HCT116 (cell line): Measurements from ENCODE around the gene CCDC201. TPM values are rescaled to one million over a fixed set of nuclear protein-coding genes. Genes with fewer than 3 reads are reported as not detected.
"Not testable (repeated sequence)": the region's sequence is repeated elsewhere in the genome, so short reads cannot be mapped to it uniquely, and the experiment has no call there.

Experiments used
- ATAC-seq: fragments of 200-7000 bp; cut with Tn5 transposase; 2 replicates; pipeline ENCODE4 v1.9.1; 2020; ENCODE audit warnings: mild to moderate bottlenecking, moderate library complexity
- BruUV-seq: library from RNA; stranded (reverse); fragments of 400-500 nt; replicated peaks from 2 replicates; lab custom pipeline; 2021; lab: Mats Ljungman, UMichigan
- CTCF ChIA-PET: fragments of 300-600 bp; sonication (Branson Sonifier 250); formaldehyde crosslinking; loops from one replicate; lab custom pipeline; 2021; ENCODE audit warnings: antibody characterized with exemption; lab: Charles Lee
- POLR2A ChIA-PET: fragments of 300-600, 350-600 bp; sonication (Branson Sonifier 250); formaldehyde crosslinking; loops from one replicate; lab custom pipeline; 2021; ENCODE audit warnings: antibody characterized with exemption; lab: Charles Lee
- RAD21 ChIA-PET, 2 experiments: fragments of 300-600 bp; sonication (Branson Sonifier 250); formaldehyde crosslinking; loops; one replicate each; lab custom pipeline; 2023; ENCODE audit warnings: low total read pairs in 2 of 2; ENCODE audit not compliant: uncharacterized antibody in 2 of 2, unreplicated experiment in 2 of 2, low non-redundant PET in 1 of 2; lab: Charles Lee
- DNase-seq: peaks from one replicate; pipeline ENCODE4 v3.0.0-alpha.2; 2010; ENCODE audit warnings: low read depth, low spot score
- H2AFZ ChIP-seq: fragments of 200-600 bp; shearing (Covaris generic), sonication (generic); 2 replicates; pipeline ENCODE4 v1.6.1; 2017; ENCODE audit warnings: low read depth, mixed run types, mixed read lengths, antibody characterized with exemption, low read length; ENCODE audit not compliant: poor library complexity, severe bottlenecking
- H3K27ac ChIP-seq: 2 replicates; pipeline ENCODE4 v1.5.1; 2012; ENCODE audit warnings: low read depth, low read length
- H3K27me3 ChIP-seq: fragments of 200-600 bp; sonication (generic); 2 replicates; pipeline ENCODE4 v1.6.1; 2016; ENCODE audit warnings: mixed run types, low read length, mixed read lengths; ENCODE audit not compliant: insufficient read depth
- H3K36me3 ChIP-seq, 2 experiments: fragments of 200-500 bp in 1 of 2; fragments of 200-600 bp in 1 of 2; sonication (Bioruptor generic) in 1 of 2; sonication (generic) in 1 of 2; 2 replicates each; pipeline versions ENCODE4 v1.5.1 to v1.6.1; 2014 to 2016; ENCODE audit warnings: low read length in 2 of 2, inconsistent platforms in 1 of 2, mixed read lengths in 1 of 2, mixed run types in 1 of 2; ENCODE audit not compliant: insufficient read depth in 2 of 2, control insufficient read depth in 1 of 2
- H3K4me1 ChIP-seq, 2 experiments: fragments of 200-600 bp in 1 of 2; sonication (generic) in 1 of 2; 2 replicates each; pipeline versions ENCODE4 v1.5.1 to v1.6.1; 2012 to 2017; ENCODE audit warnings: low read length in 2 of 2, inconsistent platforms in 1 of 2, mild to moderate bottlenecking in 1 of 2, mixed read lengths in 1 of 2, mixed run types in 1 of 2, moderate library complexity in 1 of 2; ENCODE audit not compliant: insufficient read depth in 2 of 2, control insufficient read depth in 1 of 2
- H3K4me2 ChIP-seq: fragments of 200-600 bp; sonication (generic); 2 replicates; pipeline ENCODE4 v1.6.1; 2017; ENCODE audit warnings: mixed run types, low read length, mixed read lengths
- H3K4me3 ChIP-seq, 2 experiments: fragments of 200-600 bp in 1 of 2; sonication (generic) in 1 of 2; replicated peaks in 1 of 2; 2 replicates each; pipeline ENCODE4 v1.5.1; 2011 to 2016; ENCODE audit warnings: low read length in 2 of 2, control low read depth in 1 of 2, low read depth in 1 of 2, mild to moderate bottlenecking in 1 of 2, mixed read lengths in 1 of 2, mixed run types in 1 of 2
- H3K79me2 ChIP-seq: fragments of 200-600 bp; sonication (generic); 2 replicates; pipeline ENCODE4 v1.6.1; 2017; ENCODE audit warnings: mild to moderate bottlenecking, mixed run types, low read length, moderate library complexity, mixed read lengths; ENCODE audit not compliant: insufficient read depth
- H3K9ac ChIP-seq: fragments of 200-600 bp; sonication (generic); 2 replicates; pipeline ENCODE4 v1.6.1; 2016; ENCODE audit warnings: low read length, mixed read lengths
- H3K9me2 ChIP-seq: fragments of 200-600 bp; sonication (generic), shearing (Covaris generic); 2 replicates; pipeline ENCODE4 v1.6.1; 2017; ENCODE audit warnings: mixed run types, mild to moderate bottlenecking, moderate library complexity; ENCODE audit not compliant: insufficient read depth
- H3K9me3 ChIP-seq, 2 experiments: fragments of 200-500 bp in 1 of 2; fragments of 200-600 bp in 1 of 2; sonication (Bioruptor generic) in 1 of 2; sonication (generic) in 1 of 2; 2 replicates each; pipeline ENCODE4 v1.6.1; 2014 to 2017; ENCODE audit warnings: low read length in 2 of 2, mixed read lengths in 2 of 2, inconsistent platforms in 1 of 2, low read depth in 1 of 2, mild to moderate bottlenecking in 1 of 2, mixed run types in 1 of 2, moderate library complexity in 1 of 2; ENCODE audit not compliant: control insufficient read depth in 1 of 2, insufficient read depth in 1 of 2
- H4K20me1 ChIP-seq: fragments of 200-600 bp; sonication (generic), shearing (Covaris generic); 2 replicates; pipeline ENCODE4 v1.6.1; 2017; ENCODE audit warnings: mixed run types, mild to moderate bottlenecking, moderate library complexity; ENCODE audit not compliant: insufficient read depth
- intact Hi-C: fragments of 100-400 bp; cut with micrococcal nuclease; formaldehyde crosslinking; loops from 2 replicates; pipeline ENCODE4 v1.10.0; 2022
- total RNA-seq: library from RNA; stranded (reverse); gene quantifications from one replicate; pipeline ENCODE4 v1.2.1, GENCODE V29; 2021; ENCODE audit not compliant: unreplicated experiment

Gene CCDC201
- total RNA-seq, 1 experiment from 2014 or later, result not detected

GRCh38 chr7:45852984-45853383 lies 19.9 kb downstream of the CCDC201 start:
- not testable (repeated sequence) for BruUV-seq

GRCh38 chr7:45848734-45849133 lies 24.1 kb downstream of the CCDC201 start:
- BruUV-seq, POLR2A ChIA-PET: not testable (repeated sequence)

More at GRCh38 chr7:45852984-45853383, 19.9 kb downstream of the CCDC201 start:
- DNase-seq, POLR2A ChIA-PET, H3K9me3 ChIP-seq, H3K4me3 ChIP-seq, H3K4me2 ChIP-seq, H3K4me1 ChIP-seq, H3K9me2 ChIP-seq, H3K79me2 ChIP-seq, H3K27ac ChIP-seq, H3K9ac ChIP-seq, H4K20me1 ChIP-seq, H2AFZ ChIP-seq, ATAC-seq, CTCF ChIA-PET, H3K36me3 ChIP-seq, H3K27me3 ChIP-seq, RAD21 ChIA-PET: not testable (repeated sequence)
- intact Hi-C loops, result loop anchor here (10.0 kb wide), 1 partner anchor 98 kb away; no protein-coding TSS in a partner anchor

GRCh38 chr7:45846536-45846935 lies 26.3 kb downstream of the CCDC201 start:
- POLR2A ChIA-PET, H3K9ac ChIP-seq, CTCF ChIA-PET, BruUV-seq, H3K9me2 ChIP-seq, H3K79me2 ChIP-seq, H3K27me3 ChIP-seq, ATAC-seq, DNase-seq, intact Hi-C loops, H3K4me2 ChIP-seq, H4K20me1 ChIP-seq, H3K36me3 ChIP-seq, RAD21 ChIA-PET, H2AFZ ChIP-seq, H3K27ac ChIP-seq, H3K4me3 ChIP-seq, H3K4me1 ChIP-seq, H3K9me3 ChIP-seq: not testable (repeated sequence)

More at GRCh38 chr7:45848734-45849133, 24.1 kb downstream of the CCDC201 start:
- intact Hi-C loops, H3K79me2 ChIP-seq, H3K9ac ChIP-seq, H2AFZ ChIP-seq, ATAC-seq, H3K36me3 ChIP-seq, H3K9me2 ChIP-seq, CTCF ChIA-PET, H3K4me1 ChIP-seq, H3K27ac ChIP-seq, H3K4me3 ChIP-seq, RAD21 ChIA-PET, H3K27me3 ChIP-seq, H3K9me3 ChIP-seq, H4K20me1 ChIP-seq, H3K4me2 ChIP-seq, DNase-seq: not testable (repeated sequence)

GRCh38 chr7:45841926-45842717 lies 30.8 kb downstream of the CCDC201 start:
- H3K9ac ChIP-seq, DNase-seq, H3K27ac ChIP-seq, H3K36me3 ChIP-seq, H3K9me3 ChIP-seq, intact Hi-C loops, H3K27me3 ChIP-seq, H3K9me2 ChIP-seq, H3K4me1 ChIP-seq, POLR2A ChIA-PET, BruUV-seq, H4K20me1 ChIP-seq, RAD21 ChIA-PET, ATAC-seq, CTCF ChIA-PET, H3K4me2 ChIP-seq, H3K79me2 ChIP-seq, H3K4me3 ChIP-seq, H2AFZ ChIP-seq: not testable (repeated sequence)
